Sigmoid colon (tissue), 7 donors: ENCODE data around the gene P2RX3. TPM values are rescaled to one million over a fixed set of nuclear protein-coding genes. Genes with fewer than 3 reads are reported as not detected.
A peak's percentile ranks its signal among the peaks of the same experiment; 100 is the strongest.

Experiments
- DNase-seq: peaks from one replicate; pipeline ENCODE4 v3.0.0-alpha.2; 2019
- H3K27ac ChIP-seq, 4 donors: fragments of 200-600 bp; sonication (generic); one replicate each; pipeline ENCODE4 v1.5.1; 2016 to 2019; ENCODE audit warnings: mild to moderate bottlenecking in 1 of 4
- H3K27me3 ChIP-seq, 3 donors: fragments of 200-600 bp; sonication (generic); one replicate each; pipeline ENCODE4 v1.5.1; 2019; ENCODE audit warnings: mild to moderate bottlenecking in 1 of 3
- H3K36me3 ChIP-seq, 4 donors: fragments of 200-600 bp; sonication (generic); one replicate each; pipeline ENCODE4 v1.5.1; 2016 to 2019
- H3K4me1 ChIP-seq, 4 donors: fragments of 200-600 bp; sonication (generic); one replicate each; pipeline ENCODE4 v1.5.1; 2017 to 2019
- H3K4me3 ChIP-seq, 4 donors: fragments of 200-600 bp; sonication (generic); one replicate each; pipeline ENCODE4 v1.5.1; 2017 to 2019; ENCODE audit warnings: mild to moderate bottlenecking in 2 of 4, moderate library complexity in 1 of 4
- H3K9me3 ChIP-seq, 4 donors: fragments of 200-600 bp in 3 of 4; sonication (generic) in 3 of 4; one replicate each; pipeline versions ENCODE4 v1.5.1 to v1.6.1; 2013 to 2019
- EP300 ChIP-seq, 4 donors: sonication (generic); formaldehyde crosslinking; IDR thresholded peaks; one replicate each; pipeline ENCODE4 v1.6.1; 2017; ENCODE audit warnings: antibody characterized with exemption in 4 of 4
- POLR2A ChIP-seq, 2 donors: fragments of 450-650 bp; IDR thresholded peaks; one replicate each; pipeline ENCODE4 v1.6.1; 2016; ENCODE audit warnings: antibody characterized with exemption in 2 of 2, mild to moderate bottlenecking in 2 of 2, moderate library complexity in 2 of 2
- POLR2AphosphoS5 ChIP-seq, 4 donors: sonication (generic); formaldehyde crosslinking; IDR thresholded peaks; one replicate each; pipeline ENCODE4 v1.6.1; 2017; ENCODE audit warnings: antibody characterized with exemption in 4 of 4
- WGBS, 2 donors: extraction: QIAGEN DNeasy Blood & Tissue Kit; methylation state at CpG; one replicate each; pipeline ENCODE4 v1.1.7; 2013; 5-methylcytosine and 5-hydroxymethylcytosine counted together
- intact Hi-C: fragments of 100-400 bp; cut with DNase I; formaldehyde crosslinking; loops from one replicate; pipeline ENCODE4 v1.15.1; 2023
- polyA plus RNA-seq, 3 donors: library from polyadenylated mRNA; stranded (reverse); fragments of 200-250 nt; gene quantifications; one replicate each; pipeline ENCODE4 v1.2.3, GENCODE V29; 2013
- total RNA-seq, 4 donors: library from RNA; depleted of rRNA; stranded (reverse); fragments of >200 nt; gene quantifications; one replicate each; pipeline ENCODE4 v1.1.0, GENCODE V29; 2016
- TF ChIP-seq, protein P1 (sequence below), 4 experiments: fragments of 450-650 bp in 3 of 4; fragments of 200-600 bp in 1 of 4; IDR thresholded peaks; one replicate each; pipeline ENCODE4 v1.5.1; 2016 to 2019; ENCODE audit warnings: antibody characterized with exemption in 4 of 4, mild to moderate bottlenecking in 3 of 4, moderate library complexity in 2 of 4
- donor health status: healthy with polysubstance abuse.
- donor health status: Bipolar disorder and iron deficiency.
- donor health status: healthy.

P2RX3 gene
- total and polyA plus RNA-seq, 7 donors: 0.07 to 0.36 TPM; not detected in 5

DNA sequence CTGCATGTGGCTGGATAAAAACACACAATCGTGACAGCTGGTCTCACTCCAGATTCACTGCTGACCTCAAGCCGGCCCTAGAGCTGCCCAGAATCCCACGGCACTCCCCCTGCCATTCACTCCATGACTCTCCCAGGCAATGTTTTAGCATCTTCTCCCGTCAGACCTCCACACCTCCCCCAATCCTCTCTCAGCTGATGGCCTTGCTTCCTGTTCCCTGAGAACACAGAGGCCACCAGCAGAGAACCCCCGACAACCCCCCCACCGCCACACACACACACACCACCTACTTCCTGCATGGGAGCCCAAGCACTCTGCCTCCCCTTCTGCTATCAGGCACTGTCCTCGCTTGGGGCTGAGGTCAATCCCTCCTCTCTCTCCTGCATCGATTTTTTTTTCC, 22.7 kb upstream of the P2RX3 start:
- DNase-seq: no peak
- Histone ChIP-seq H3K4me1 (peaks cover 0 to 58% (median 42%) of the 10 kb centered on the region in 4 donors), H3K27me3 (no peaks in the 10 kb centered on the region), H3K9me3 (no peaks in the 10 kb centered on the region), H3K36me3 (peaks cover 33 to 68% (median 38%) of the 10 kb centered on the region in 4 donors), H3K4me3 (no peak overlapping the region), H3K27ac (peak overlapping the region in 3 of 4 donors; percentile 31 to 50 (median 34))
- intact Hi-C loops: no loop called here
- no peak for TF ChIP-seq POLR2A (IDR thresholded peaks at IDR 0.05)
- no peak for TF ChIP-seq EP300 (IDR thresholded peaks at IDR 0.05)
- TF ChIP-seq, protein P1, sequence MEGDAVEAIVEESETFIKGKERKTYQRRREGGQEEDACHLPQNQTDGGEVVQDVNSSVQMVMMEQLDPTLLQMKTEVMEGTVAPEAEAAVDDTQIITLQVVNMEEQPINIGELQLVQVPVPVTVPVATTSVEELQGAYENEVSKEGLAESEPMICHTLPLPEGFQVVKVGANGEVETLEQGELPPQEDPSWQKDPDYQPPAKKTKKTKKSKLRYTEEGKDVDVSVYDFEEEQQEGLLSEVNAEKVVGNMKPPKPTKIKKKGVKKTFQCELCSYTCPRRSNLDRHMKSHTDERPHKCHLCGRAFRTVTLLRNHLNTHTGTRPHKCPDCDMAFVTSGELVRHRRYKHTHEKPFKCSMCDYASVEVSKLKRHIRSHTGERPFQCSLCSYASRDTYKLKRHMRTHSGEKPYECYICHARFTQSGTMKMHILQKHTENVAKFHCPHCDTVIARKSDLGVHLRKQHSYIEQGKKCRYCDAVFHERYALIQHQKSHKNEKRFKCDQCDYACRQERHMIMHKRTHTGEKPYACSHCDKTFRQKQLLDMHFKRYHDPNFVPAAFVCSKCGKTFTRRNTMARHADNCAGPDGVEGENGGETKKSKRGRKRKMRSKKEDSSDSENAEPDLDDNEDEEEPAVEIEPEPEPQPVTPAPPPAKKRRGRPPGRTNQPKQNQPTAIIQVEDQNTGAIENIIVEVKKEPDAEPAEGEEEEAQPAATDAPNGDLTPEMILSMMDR (IDR thresholded peaks at IDR 0.05): no peak
- no peak for TF ChIP-seq POLR2AphosphoS5 (IDR thresholded peaks at IDR 0.05)
- WGBS, 2 donors: 30 to 58% methylated on average over 8 of the region's 8 CpGs

DNA sequence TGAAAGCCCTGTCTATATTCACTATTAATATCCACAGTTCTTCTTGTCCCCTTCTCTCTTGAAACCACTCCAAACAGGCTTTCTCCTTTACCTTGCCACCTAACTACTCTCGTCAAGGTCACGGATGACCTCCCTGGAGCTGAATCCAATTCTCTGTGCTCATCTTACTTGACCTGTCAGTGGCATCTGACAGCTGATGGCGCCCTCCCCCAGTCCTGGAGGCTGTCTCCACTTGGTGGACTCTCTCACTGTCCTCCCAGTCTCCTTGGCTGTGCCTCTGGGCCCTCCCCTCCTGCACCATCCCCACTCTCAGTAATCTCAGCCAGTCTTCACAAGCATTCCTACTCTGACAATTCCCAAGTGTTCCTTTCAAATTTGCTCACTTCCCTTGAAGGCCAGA, 22.1 kb upstream of the P2RX3 start:
- H3K9me3 ChIP-seq: no peaks in the 10 kb centered on the region
- H3K4me1 ChIP-seq: peaks cover 0 to 54% (median 41%) of the 10 kb centered on the region in 4 donors
- peak overlapping the region in 3 of 4 donors; percentile 31 to 50 (median 34) for H3K27ac ChIP-seq
- H3K36me3 ChIP-seq: peaks cover 33 to 74% (median 38%) of the 10 kb centered on the region in 4 donors
- no peak for DNase-seq
- intact Hi-C loops: no loop called here
- no peaks in the 10 kb centered on the region for H3K27me3 ChIP-seq
- 77 to 82% methylated on average over 3 of the region's 3 CpGs for WGBS, 2 donors
- no peak overlapping the region for H3K4me3 ChIP-seq
- no peak for TF ChIP-seq POLR2A (IDR thresholded peaks at IDR 0.05)
- no peak for TF ChIP-seq POLR2AphosphoS5 (IDR thresholded peaks at IDR 0.05)
- TF ChIP-seq, protein P1 (IDR thresholded peaks at IDR 0.05): no peak
- no peak for TF ChIP-seq EP300 (IDR thresholded peaks at IDR 0.05)

DNA sequence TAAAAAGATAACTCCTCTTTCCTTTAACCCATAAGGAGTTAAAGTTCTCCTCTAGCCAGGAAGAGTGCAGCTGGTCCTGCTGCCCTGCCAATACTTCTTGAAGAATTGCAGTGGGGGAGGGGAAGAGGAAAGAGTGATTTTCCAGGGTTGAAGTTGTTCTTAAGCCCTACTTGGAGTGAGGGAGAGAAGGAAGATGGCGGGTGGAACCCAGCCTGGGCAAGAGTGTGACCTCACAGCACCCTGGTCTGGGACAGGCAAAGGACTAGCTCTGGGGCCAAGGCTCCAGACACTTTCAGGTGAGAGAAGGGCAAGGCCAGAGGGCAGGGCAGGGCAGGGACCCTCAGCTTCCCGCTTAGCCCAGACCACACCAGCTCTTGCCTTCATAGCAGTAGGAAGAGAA, 20.0 kb upstream of the P2RX3 start:
- Histone ChIP-seq H3K27ac (peak overlapping the region in 3 of 4 donors; percentile 41 to 51 (median 47)), H3K27me3 (no peaks in the 10 kb centered on the region), H3K4me1 (peaks cover 0 to 58% (median 43%) of the 10 kb centered on the region in 4 donors), H3K4me3 (no peak overlapping the region), H3K9me3 (no peaks in the 10 kb centered on the region), H3K36me3 (peaks cover 30 to 68% (median 33%) of the 10 kb centered on the region in 4 donors)
- WGBS, 2 donors: 38 to 67% methylated on average over 2 of the region's 2 CpGs
- DNase-seq: peak; percentile 70
- TF ChIP-seq EP300 (IDR thresholded peaks at IDR 0.05) (no peak), POLR2A (IDR thresholded peaks at IDR 0.05) (no peak), POLR2AphosphoS5 (IDR thresholded peaks at IDR 0.05) (peak in 2 of 4 donors; percentile 32 to 41)
- TF ChIP-seq, protein P1 (IDR thresholded peaks at IDR 0.05): no peak
- intact Hi-C loops: no loop called here

DNA sequence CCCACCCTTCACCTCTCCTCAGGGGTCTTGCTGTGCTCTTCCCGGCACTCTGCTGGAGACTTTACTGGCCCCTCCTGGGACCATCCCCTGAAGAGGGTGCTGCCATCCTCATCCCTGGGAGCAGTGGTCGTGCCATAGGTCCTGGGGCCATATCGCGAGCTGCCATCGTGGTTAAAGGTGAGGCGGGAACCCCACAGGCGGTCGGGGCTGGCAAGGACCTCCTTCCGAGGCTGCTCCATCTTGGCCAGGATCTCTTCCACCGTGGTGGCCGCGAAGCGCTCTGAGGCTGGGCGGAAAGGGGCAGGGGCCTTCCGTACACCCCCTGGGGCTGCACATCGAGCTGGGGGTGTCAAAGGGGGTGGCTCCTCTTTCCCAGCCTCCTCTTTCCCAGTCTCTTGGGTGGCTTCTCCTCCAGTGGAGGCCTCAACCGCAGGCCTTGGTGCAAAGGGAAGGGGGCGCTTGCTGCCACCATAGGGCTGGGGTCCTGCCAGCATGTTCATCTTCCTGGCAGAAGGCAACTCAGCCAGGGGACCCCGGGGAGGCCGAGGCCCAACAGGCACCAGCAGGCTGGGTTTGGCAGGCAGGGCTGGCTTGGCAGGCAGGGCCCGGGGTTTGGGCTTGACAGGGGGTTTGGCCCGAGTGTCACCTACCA, 18.0 kb upstream of the P2RX3 start:
- intact Hi-C loops: loop anchor here (5.0 kb wide), 2 partner anchors 347 to 1257 kb away; partner anchors contain the start of genes LPXN, ZDHHC5 and ZFP91
- H3K4me1 ChIP-seq: peaks cover 0 to 70% (median 52%) of the 10 kb centered on the region in 4 donors
- peak; percentile 70 for DNase-seq

DNA sequence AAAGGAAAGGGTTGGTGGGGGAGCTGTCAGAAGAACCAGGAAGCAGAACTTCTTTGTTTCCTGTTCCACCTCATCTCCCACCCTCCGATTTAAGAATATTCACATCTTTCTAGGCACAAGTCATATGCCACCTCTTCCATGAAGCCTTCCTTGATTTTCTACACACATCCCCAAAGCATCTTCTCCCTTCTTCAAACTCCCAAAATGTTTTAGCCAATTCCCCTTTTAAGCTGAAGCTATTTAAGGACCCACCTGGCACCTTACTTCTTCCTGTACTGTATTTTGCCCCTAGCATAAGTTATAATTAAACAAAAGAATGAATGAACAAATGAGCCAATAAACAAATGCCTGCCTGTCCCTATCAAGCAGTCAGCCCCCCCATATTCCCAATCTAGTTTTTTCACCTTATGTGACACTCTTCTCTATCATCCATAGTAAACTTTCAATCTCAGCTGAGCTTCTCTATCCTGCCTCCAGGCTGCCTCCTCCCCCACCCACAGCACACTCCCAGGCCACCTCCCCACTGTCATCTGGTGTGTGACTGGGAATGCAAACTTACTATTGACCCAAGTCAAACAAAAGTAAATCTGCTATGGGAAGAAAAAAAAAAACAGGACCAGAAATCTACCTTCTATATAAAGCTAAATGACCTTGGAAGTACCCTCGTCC, 17.3 kb upstream of the P2RX3 start:
- TF ChIP-seq POLR2A (IDR thresholded peaks at IDR 0.05) (no peak), EP300 (IDR thresholded peaks at IDR 0.05) (no peak), POLR2AphosphoS5 (IDR thresholded peaks at IDR 0.05) (no peak)
- TF ChIP-seq, protein P1 (IDR thresholded peaks at IDR 0.05): no peak
- 50 to 72% methylated on average over 2 of the region's 2 CpGs for WGBS, 2 donors
- intact Hi-C loops: loop anchor here (5.0 kb wide), 2 partner anchors 346 to 1256 kb away; partner anchors contain the start of genes LPXN, ZDHHC5 and ZFP91
- H3K9me3 ChIP-seq: no peaks in the 10 kb centered on the region
- DNase-seq: no peak
- peaks cover 0 to 75% (median 55%) of the 10 kb centered on the region in 4 donors for H3K4me1 ChIP-seq
- H3K27me3 ChIP-seq: no peaks in the 10 kb centered on the region
- peaks cover 12 to 41% (median 20%) of the 10 kb centered on the region in 4 donors for H3K36me3 ChIP-seq
- H3K27ac ChIP-seq: peak overlapping the region; percentile 89 to 97 (median 94)
- peak overlapping the region in 1 of 4 donors; percentile 27 for H3K4me3 ChIP-seq

More for the DNA sequence above, 18.0 kb upstream of the P2RX3 start:
- Histone ChIP-seq H3K9me3 (no peaks in the 10 kb centered on the region), H3K4me3 (no peak overlapping the region), H3K36me3 (peaks cover 17 to 48% (median 20%) of the 10 kb centered on the region in 4 donors), H3K27me3 (no peaks in the 10 kb centered on the region), H3K27ac (peak overlapping the region in 2 of 4 donors; percentile 21 to 97)
- TF ChIP-seq POLR2A (IDR thresholded peaks at IDR 0.05): no peak
- TF ChIP-seq POLR2AphosphoS5 (IDR thresholded peaks at IDR 0.05): no peak
- 90 to 91% methylated on average over 22 of the region's 22 CpGs for WGBS, 2 donors
